Small intestine (tissue), 7 donors: ENCODE results near the gene MINDY4. TPM values are rescaled to one million over a fixed set of nuclear protein-coding genes. Genes with fewer than 3 reads are reported as not detected.

Source experiments
- DNase-seq, 2 donors: peaks; one replicate each; pipeline versions ENCODE4 v3.0.0 to v3.0.0-alpha.2; 2013
- FAIRE-seq: peaks from 2 replicates; lab custom pipeline; 2012; peaks lifted over from hg19 to GRCh38; lab: Jason Lieb, UNC
- H3K27ac ChIP-seq, 3 donors: one replicate each; pipeline ENCODE4 v1.5.1; 2013; ENCODE audit warnings: low read length in 2 of 3, mild to moderate bottlenecking in 2 of 3, control low read depth in 1 of 3, inconsistent platforms in 1 of 3, low read depth in 1 of 3, moderate library complexity in 1 of 3
- H3K27me3 ChIP-seq, 3 donors: one replicate each; pipeline ENCODE4 v1.6.1; 2013; ENCODE audit warnings: low read length in 3 of 3, inconsistent platforms in 1 of 3; ENCODE audit not compliant: control insufficient read depth in 3 of 3, insufficient read depth in 3 of 3
- H3K36me3 ChIP-seq, 3 donors: one replicate each; pipeline ENCODE4 v1.6.1; 2013; ENCODE audit warnings: low read length in 3 of 3, inconsistent platforms in 1 of 3, low read depth in 1 of 3, mild to moderate bottlenecking in 1 of 3, moderate library complexity in 1 of 3; ENCODE audit not compliant: control insufficient read depth in 3 of 3, insufficient read depth in 2 of 3
- H3K4me1 ChIP-seq, 3 donors: one replicate each; pipeline ENCODE4 v1.6.1; 2013; ENCODE audit warnings: low read length in 2 of 3, inconsistent platforms in 1 of 3, low read depth in 1 of 3, mild to moderate bottlenecking in 1 of 3, moderate library complexity in 1 of 3; ENCODE audit not compliant: control insufficient read depth in 3 of 3, insufficient read depth in 2 of 3
- H3K4me3 ChIP-seq, 3 donors: one replicate each; pipeline ENCODE4 v1.5.1; 2013; ENCODE audit warnings: low read length in 3 of 3, control low read depth in 1 of 3, inconsistent platforms in 1 of 3, low read depth in 1 of 3, mild to moderate bottlenecking in 1 of 3, moderate library complexity in 1 of 3
- H3K9me3 ChIP-seq, 2 donors: one replicate each; pipeline ENCODE4 v1.6.1; 2013; ENCODE audit warnings: low read depth in 1 of 2, low read length in 1 of 2; ENCODE audit not compliant: control insufficient read depth in 2 of 2, insufficient read depth in 1 of 2
- WGBS, 3 donors: extraction: QIAGEN DNeasy Blood & Tissue Kit; methylation state at CpG; one replicate each; pipeline ENCODE4 v1.1.7; 2013; 5-methylcytosine and 5-hydroxymethylcytosine counted together
- polyA plus RNA-seq, 4 donors: library from polyadenylated mRNA; stranded (reverse) in 3 of 4; unstranded in 1 of 4; fragments of 200-250 nt in 3 of 4; fragments of 120-200 nt in 1 of 4; gene quantifications; one replicate each; pipeline versions ENCODE4 v1.2.1 to v1.2.3, GENCODE V29; 2013
- donor health status: healthy with polysubstance abuse.
- donor health status: control.
- donor health status: control.
- donor health status: Bipolar disorder and iron deficiency.
- donor health status: healthy.

The MINDY4 gene
- polyA plus RNA-seq, 4 donors: 0.22 to 6.5 (median 1.9) TPM

DNA sequence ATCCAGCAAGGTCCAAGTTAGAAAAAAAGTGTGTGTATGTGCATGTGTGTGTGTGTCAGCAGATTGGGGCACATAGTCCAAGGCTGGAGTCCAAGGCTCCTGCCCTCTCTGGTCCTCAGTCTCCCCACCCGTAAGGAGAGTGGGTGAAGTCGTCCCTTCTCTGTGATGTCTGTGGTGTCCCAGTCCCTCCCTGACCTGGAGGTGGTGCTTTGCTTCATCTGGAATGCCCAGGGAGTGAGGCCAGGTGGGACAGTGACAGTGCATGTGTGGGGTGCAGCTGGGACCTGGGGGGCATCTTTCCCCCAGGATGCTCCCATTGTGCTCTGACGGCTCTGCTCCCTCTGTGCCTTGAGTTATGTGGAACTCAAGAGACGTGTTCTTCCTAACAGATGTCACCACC is 158.5 kb downstream of the MINDY4 start:
- WGBS, 3 donors: 77 to 86% (median 84%) methylated on average over 4 of the region's 4 CpGs
- FAIRE-seq: no peak

DNA sequence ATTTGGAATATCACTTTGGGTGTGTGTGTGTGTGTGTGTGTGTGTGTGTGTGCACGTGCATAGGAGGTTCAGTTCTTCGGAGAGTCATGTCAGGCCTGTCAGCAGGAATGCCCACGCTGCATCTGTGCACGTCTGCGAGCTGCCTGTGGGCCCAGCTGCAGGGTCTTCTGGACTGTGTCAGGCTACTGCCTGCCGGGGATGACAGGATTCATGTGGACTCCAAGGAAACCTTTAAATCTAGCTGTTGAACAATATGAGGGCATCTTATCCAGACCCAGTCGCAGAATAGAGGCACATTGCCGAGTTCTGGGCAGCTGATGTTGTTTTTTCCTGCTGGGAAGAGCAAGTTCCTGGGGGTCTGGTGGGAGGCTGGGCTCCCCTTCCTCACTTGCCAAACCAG is 159.4 kb downstream of the MINDY4 start:
- Histone ChIP-seq H3K36me3 (peaks cover 0 to 14% (median 0%) of the 10 kb centered on the region in 3 donors), H3K4me1 (no peaks in the 10 kb centered on the region), H3K9me3 (peaks cover 0 to 7% of the 10 kb centered on the region in 2 donors), H3K27me3 (no peaks in the 10 kb centered on the region), H3K27ac (no peak overlapping the region), H3K4me3 (no peak overlapping the region)
- WGBS, 3 donors: 77 to 78% (median 78%) methylated on average over 8 of the region's 8 CpGs
- no peak for FAIRE-seq
- no peak for DNase-seq

More for the DNA sequence above, 158.5 kb downstream of the MINDY4 start:
- H3K4me1 ChIP-seq: no peaks in the 10 kb centered on the region
- H3K4me3 ChIP-seq: no peak overlapping the region
- H3K27ac ChIP-seq: no peak overlapping the region
- H3K27me3 ChIP-seq: no peaks in the 10 kb centered on the region
- DNase-seq: no peak
- H3K9me3 ChIP-seq: peaks cover 0 to 7% of the 10 kb centered on the region in 2 donors
- peaks cover 0 to 23% (median 0%) of the 10 kb centered on the region in 3 donors for H3K36me3 ChIP-seq

DNA sequence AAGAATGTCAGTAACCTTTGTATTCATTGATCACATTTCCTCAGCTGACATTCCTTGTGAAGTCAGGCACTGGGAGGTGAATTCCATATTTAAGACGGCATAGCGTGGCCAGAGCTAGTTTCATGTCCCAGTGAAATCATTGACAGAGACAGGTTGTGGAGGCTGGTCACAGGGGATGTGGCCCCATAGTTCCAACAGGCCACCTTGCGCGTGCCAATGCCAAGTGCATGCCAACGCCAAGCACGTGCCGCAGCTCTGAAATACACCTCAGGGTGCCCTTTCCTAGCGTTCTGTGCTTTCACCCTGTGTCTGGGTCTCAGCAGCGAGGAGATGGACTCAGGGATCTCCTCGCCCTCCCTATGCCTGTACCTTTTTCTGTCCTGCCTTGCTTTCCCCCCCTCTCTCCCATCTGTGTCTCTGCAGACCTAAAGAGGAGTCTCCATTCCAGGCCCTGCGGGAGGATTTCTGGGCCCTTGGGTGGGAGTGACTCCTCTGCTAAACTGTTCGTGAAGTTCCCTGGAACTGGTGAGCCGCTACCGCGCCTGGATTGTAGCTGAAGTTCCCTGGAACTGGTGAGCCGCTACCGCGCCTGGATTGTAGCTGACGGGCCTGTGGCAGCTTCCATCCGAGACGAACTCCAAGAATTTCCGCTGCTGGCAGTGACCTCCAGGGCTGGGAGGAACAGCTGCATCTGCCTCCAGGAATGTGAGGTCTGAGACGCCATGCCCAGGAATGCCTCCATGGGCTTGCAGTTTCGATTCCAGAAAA is 160.1 kb downstream of the MINDY4 start:
- peaks cover 0 to under 1% (median 0%) of the 10 kb centered on the region in 3 donors for H3K4me1 ChIP-seq
- 85 to 92% (median 87%) methylated on average over 24 of the region's 24 CpGs for WGBS, 3 donors
- FAIRE-seq: no peak

DNA sequence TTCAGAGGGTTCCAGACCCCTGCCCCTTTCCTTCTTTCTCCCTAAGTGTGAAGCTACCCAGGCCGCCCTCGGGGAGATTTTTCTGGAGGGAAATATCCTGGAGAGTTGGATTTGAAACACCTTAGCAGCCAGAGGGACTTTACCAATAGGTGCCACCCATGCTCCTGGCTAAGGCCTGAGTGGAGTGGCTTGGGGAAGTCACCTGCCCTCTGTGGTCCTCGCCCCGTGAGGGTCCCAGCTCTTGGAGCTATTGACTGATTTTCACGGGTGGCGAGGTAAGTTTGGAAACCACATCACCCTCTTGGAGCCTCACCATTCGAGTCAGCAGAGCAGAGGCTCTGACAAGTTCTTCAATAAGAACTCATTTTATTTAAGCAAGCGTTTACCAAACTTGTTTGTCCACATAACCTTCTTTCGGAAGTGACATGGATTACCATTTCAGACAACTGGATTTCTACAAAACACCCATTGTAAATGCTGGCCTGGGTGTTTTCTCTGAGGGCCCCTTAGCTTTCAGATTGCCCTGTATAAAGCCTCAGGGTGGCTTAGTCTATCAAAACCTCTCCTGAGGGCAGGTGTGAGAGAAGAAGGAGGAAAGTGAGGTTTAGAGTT is 160.8 kb downstream of the MINDY4 start:
- Histone ChIP-seq H3K4me1 (peaks cover 0 to 7% (median 0%) of the 10 kb centered on the region in 3 donors), H3K27me3 (no peaks in the 10 kb centered on the region), H3K9me3 (peaks cover 0 to 3% of the 10 kb centered on the region in 2 donors), H3K27ac (no peak overlapping the region), H3K36me3 (peaks cover 0 to 3% (median 0%) of the 10 kb centered on the region in 3 donors), H3K4me3 (no peak overlapping the region)
- FAIRE-seq (no peak), DNase-seq (no peak)
- 71 to 82% (median 73%) methylated on average over 9 of the region's 9 CpGs for WGBS, 3 donors

More for the DNA sequence above, 160.1 kb downstream of the MINDY4 start:
- no peak for DNase-seq
- Histone ChIP-seq H3K27me3 (no peaks in the 10 kb centered on the region), H3K4me3 (no peak overlapping the region), H3K27ac (no peak overlapping the region), H3K36me3 (peaks cover 0 to 7% (median 0%) of the 10 kb centered on the region in 3 donors), H3K9me3 (peaks cover 0 to 7% of the 10 kb centered on the region in 2 donors)

GRCh38 chr7:30932562-30932961 is 161.3 kb downstream of the MINDY4 start:
- 32 to 64% (median 40%) methylated on average over 6 of the region's 6 CpGs for WGBS, 3 donors
- H3K4me1 ChIP-seq: peaks cover 0 to 10% (median 0%) of the 10 kb centered on the region in 3 donors
- no peak overlapping the region for H3K27ac ChIP-seq
- FAIRE-seq (no peak), DNase-seq (no peak)
- H3K36me3 ChIP-seq: no peaks in the 10 kb centered on the region
- no peaks in the 10 kb centered on the region for H3K9me3 ChIP-seq
- no peaks in the 10 kb centered on the region for H3K27me3 ChIP-seq
- H3K4me3 ChIP-seq: no peak overlapping the region

DNA sequence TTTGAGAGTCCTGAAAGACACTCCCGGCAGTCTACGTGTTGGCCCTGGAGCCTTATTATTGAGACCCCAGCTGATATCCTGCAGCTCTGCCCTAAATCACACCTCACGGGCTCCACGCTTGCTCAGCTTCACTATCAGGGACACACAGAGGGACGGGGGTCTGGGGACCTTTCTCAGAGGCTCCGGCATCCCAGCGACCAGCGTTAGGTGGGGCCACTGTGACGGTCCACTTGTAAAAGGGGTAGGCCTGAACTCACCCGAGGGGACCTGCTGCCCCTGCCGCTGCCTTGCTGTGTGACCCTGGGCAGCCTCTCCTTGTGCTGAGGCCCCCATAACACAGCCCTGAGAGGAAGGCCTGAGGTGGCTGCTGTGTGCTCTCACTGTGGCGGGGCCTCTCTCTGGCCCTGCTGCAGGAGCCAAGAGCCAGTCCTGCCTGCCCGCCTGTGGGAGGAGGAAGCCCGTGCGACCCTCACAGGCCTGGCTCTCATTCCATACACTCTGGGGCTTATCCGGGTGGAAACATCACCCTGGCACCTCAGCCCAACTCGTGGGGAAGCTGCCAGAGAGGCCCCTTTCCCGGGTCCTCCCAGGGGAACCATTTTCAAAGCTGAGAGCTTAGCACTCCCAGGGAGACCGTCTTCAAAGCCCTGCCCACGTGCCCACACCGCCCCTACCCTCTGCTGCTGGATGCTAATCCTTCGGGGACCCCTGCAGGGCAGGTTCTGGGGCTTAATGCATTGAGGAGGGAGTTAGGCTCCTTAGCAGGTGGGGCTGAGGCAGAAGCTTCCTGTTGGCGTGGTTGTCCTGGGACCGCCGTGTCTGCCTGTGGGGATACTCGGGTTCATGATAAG is 162.1 kb downstream of the MINDY4 start:
- DNase-seq: no peak
- Histone ChIP-seq H3K9me3 (no peaks in the 10 kb centered on the region), H3K4me3 (no peak overlapping the region), H3K4me1 (peaks cover 0 to 17% (median 0%) of the 10 kb centered on the region in 3 donors), H3K27me3 (peaks cover 0 to 1% (median 0%) of the 10 kb centered on the region in 3 donors), H3K27ac (no peak overlapping the region), H3K36me3 (no peaks in the 10 kb centered on the region)
- WGBS, 3 donors: 74 to 81% (median 78%) methylated on average over 25 to 26 of the region's 26 CpGs
- no peak for FAIRE-seq

GRCh38 chr7:30934225-30934624 is 163.0 kb downstream of the MINDY4 start:
- Histone ChIP-seq H3K4me3 (no peak overlapping the region), H3K27ac (no peak overlapping the region), H3K4me1 (peaks cover 0 to 21% (median 0%) of the 10 kb centered on the region in 3 donors), H3K9me3 (no peaks in the 10 kb centered on the region), H3K27me3 (peaks cover 0 to 3% (median 0%) of the 10 kb centered on the region in 3 donors), H3K36me3 (no peaks in the 10 kb centered on the region)
- no peak for FAIRE-seq
- no peak for DNase-seq
- 75 to 88% (median 77%) methylated on average over 5 of the region's 5 CpGs for WGBS, 3 donors
